Uterus (tissue), 4 donors: Measurements from ENCODE around the gene BCAR1. TPM values are rescaled to one million over a fixed set of nuclear protein-coding genes. Genes with fewer than 3 reads are reported as not detected.
"Not testable (repeated sequence)": the region's sequence is repeated elsewhere in the genome, so short reads cannot be mapped to it uniquely, and the experiment has no call there.

Experiments
- DNase-seq, 2 donors: peaks; one replicate each; pipeline ENCODE4 v3.0.0-alpha.2; 2019 to 2020
- H3K27ac ChIP-seq, 2 donors: fragments of 200-600 bp; sonication (generic); 1 replicate in 1 of 2; 2 replicates in 1 of 2; pipeline ENCODE4 v1.5.1; 2016 to 2018
- H3K27me3 ChIP-seq, 2 donors: fragments of 200-600 bp; sonication (generic); one replicate each; pipeline ENCODE4 v1.5.1; 2018 to 2019; ENCODE audit warnings: control low read depth in 1 of 2
- H3K36me3 ChIP-seq, 2 donors: fragments of 200-600 bp; sonication (generic); one replicate each; pipeline ENCODE4 v1.5.1; 2019; ENCODE audit warnings: control low read depth in 1 of 2
- H3K4me1 ChIP-seq, 2 donors: fragments of 200-600 bp; sonication (generic); one replicate each; pipeline ENCODE4 v1.5.1; 2018 to 2019; ENCODE audit warnings: control low read depth in 1 of 2
- H3K4me3 ChIP-seq, 2 donors: fragments of 200-600 bp; sonication (generic); 1 replicate in 1 of 2; 2 replicates in 1 of 2; pipeline ENCODE4 v1.5.1; 2018 to 2019; ENCODE audit warnings: mild to moderate bottlenecking in 1 of 2
- H3K9me3 ChIP-seq, 2 donors: fragments of 200-600 bp; sonication (generic); one replicate each; pipeline ENCODE4 v1.5.1; 2019; ENCODE audit warnings: control low read depth in 1 of 2
- POLR2A ChIP-seq, 2 donors: fragments of 450-650 bp; IDR thresholded peaks; one replicate each; pipeline ENCODE4 v1.6.1; 2016; ENCODE audit warnings: antibody characterized with exemption in 2 of 2, mild to moderate bottlenecking in 1 of 2, moderate library complexity in 1 of 2
- intact Hi-C: fragments of 100-400 bp; cut with DNase I; formaldehyde crosslinking; loops from one replicate; pipeline ENCODE4 v1.15.1; 2023; ENCODE audit warnings: low total_unique reads
- total RNA-seq, 4 donors: library from RNA; depleted of rRNA in 3 of 4; stranded (reverse); fragments of >200 nt in 3 of 4; gene quantifications; one replicate each; pipeline versions ENCODE4 v1.1.0 to v1.2.4, GENCODE V29; 2014 to 2023
- TF ChIP-seq, protein P1 (sequence below), 4 experiments: fragments of 200-600 bp in 2 of 4; fragments of 450-650 bp in 2 of 4; sonication (generic) in 2 of 4; IDR thresholded peaks; one replicate each; pipeline ENCODE4 v1.5.1; 2016 to 2019; ENCODE audit warnings: antibody characterized with exemption in 4 of 4, mild to moderate bottlenecking in 2 of 4, moderate library complexity in 1 of 4
- donor health status: DM: yes; HTN: yes; CAD: no.

The BCAR1 gene
- total RNA-seq, 4 donors from 2014 or later = 42.8 to 104 (median 47.2) TPM

DNA sequence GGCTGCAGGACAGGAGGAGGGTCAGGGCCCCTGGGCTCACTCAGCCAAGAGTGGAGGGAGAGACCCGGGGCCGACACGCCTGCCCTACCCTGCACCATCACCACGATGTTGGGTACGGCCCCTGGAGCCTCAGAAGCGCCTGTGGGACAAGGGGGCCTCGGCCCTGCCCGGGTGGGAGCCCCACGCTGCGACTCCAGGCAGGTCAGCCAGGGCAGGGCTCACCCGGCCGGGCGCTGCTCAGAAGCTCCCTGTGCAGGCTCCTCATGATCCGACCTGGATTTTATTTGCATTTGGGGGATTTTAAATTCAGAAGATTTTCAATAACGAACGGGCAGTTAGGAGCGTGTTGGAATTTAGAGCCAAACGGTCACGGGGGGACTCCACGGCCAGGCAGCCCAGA lies 46.5 kb downstream of the BCAR1 start:
- H3K27me3 ChIP-seq, DNase-seq, H3K27ac ChIP-seq, intact Hi-C loops, H3K9me3 ChIP-seq, H3K36me3 ChIP-seq, H3K4me1 ChIP-seq, H3K4me3 ChIP-seq: not testable (repeated sequence)

DNA sequence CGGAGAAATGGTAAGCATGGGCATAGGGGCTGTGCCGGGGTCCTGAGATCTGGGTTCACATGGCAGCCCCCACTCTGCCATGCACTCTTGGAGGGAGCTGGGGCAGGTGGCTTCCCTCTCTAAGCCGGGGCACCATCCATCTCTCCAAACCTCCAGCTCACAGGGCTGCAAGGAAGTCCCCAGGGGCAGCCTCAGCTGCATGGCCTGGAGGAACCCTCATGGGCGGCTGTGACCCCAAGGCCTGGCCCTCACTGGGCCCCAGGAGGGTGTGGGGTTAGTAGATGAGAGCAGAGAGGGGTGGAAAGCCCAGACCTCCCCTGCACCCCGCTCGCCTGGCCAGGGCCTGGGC lies 47.0 kb downstream of the BCAR1 start:
- no peaks in the 10 kb centered on the region for H3K27me3 ChIP-seq
- no peak overlapping the region for H3K4me3 ChIP-seq
- intact Hi-C loops = no loop called here
- H3K9me3 ChIP-seq = no peaks in the 10 kb centered on the region
- H3K4me1 ChIP-seq = no peaks in the 10 kb centered on the region
- H3K27ac ChIP-seq = no peak overlapping the region
- no peak for DNase-seq
- H3K36me3 ChIP-seq = no peaks in the 10 kb centered on the region
- TF ChIP-seq, protein P1, sequence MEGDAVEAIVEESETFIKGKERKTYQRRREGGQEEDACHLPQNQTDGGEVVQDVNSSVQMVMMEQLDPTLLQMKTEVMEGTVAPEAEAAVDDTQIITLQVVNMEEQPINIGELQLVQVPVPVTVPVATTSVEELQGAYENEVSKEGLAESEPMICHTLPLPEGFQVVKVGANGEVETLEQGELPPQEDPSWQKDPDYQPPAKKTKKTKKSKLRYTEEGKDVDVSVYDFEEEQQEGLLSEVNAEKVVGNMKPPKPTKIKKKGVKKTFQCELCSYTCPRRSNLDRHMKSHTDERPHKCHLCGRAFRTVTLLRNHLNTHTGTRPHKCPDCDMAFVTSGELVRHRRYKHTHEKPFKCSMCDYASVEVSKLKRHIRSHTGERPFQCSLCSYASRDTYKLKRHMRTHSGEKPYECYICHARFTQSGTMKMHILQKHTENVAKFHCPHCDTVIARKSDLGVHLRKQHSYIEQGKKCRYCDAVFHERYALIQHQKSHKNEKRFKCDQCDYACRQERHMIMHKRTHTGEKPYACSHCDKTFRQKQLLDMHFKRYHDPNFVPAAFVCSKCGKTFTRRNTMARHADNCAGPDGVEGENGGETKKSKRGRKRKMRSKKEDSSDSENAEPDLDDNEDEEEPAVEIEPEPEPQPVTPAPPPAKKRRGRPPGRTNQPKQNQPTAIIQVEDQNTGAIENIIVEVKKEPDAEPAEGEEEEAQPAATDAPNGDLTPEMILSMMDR (IDR thresholded peaks at IDR 0.05) = no peak
- TF ChIP-seq POLR2A (IDR thresholded peaks at IDR 0.05) = no peak

DNA sequence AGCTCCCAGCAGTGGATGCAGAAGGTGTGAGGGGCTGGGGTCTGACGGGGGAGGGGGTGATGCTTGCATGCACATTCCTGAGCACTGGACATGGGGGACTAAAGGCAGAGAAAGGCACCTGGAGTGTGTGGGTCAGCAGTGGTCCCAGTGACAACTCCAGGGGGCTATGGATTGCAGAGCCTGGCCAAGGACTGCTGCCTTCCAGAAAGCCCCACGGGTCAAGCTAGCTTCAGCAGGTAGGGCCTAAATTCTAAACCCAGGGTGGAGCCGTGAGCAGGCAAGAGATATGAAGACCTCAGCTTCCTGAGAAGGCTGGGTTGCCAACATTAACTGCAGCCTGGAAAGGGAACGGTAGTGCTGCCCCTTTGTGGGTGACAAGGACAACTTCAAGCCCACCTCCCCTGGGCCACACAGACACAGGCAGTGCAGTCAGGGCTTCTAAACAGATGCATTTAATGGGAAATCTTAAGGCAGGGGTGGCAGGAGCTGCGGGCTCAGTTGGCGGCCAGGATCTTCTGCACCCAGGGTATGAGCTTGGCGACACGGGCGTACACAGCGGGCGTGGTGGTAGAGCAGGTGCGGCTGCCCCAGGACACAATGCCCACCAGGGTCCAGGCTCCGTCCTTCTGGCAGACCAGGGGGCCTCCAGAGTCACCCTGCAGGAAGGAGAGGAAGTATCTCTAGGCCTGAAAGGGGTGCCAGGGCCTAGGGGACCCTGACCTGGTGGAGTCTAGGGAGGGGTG lies 47.6 kb downstream of the BCAR1 start:
- intact Hi-C loops = no loop called here

DNA sequence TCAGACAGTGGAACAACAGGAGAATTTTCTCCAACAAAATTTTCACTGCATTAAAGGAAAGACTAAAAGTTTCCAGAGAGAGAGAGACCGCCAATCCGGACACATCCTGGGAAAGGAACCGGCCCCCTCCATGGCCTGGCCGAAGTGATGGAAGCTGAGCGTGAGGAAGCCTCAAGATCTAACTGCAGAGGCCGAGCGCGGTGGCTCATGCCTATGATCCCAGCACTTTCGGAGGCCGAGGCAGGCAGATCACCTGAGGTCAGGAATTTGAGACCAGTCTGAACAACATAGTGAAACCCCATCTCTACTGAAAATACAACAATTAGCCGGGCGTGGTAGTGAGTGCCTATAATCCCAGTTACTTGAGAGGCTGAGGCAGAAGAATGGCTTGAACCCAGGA lies 48.3 kb downstream of the BCAR1 start:
- intact Hi-C loops = no loop called here
- H3K4me3 ChIP-seq = no peak overlapping the region
- no peak overlapping the region for H3K27ac ChIP-seq
- no peak for DNase-seq
- H3K27me3 ChIP-seq = no peaks in the 10 kb centered on the region
- H3K9me3 ChIP-seq = no peaks in the 10 kb centered on the region
- H3K4me1 ChIP-seq = no peaks in the 10 kb centered on the region
- no peaks in the 10 kb centered on the region for H3K36me3 ChIP-seq
- no peak for TF ChIP-seq POLR2A (IDR thresholded peaks at IDR 0.05)
- TF ChIP-seq, protein P1 (IDR thresholded peaks at IDR 0.05) = no peak

More for the DNA sequence above, 47.6 kb downstream of the BCAR1 start:
- no peak for TF ChIP-seq POLR2A (IDR thresholded peaks at IDR 0.05)
- TF ChIP-seq, protein P1 (IDR thresholded peaks at IDR 0.05) = no peak
- Histone ChIP-seq H3K27ac (no peak overlapping the region), H3K36me3 (no peaks in the 10 kb centered on the region), H3K27me3 (no peaks in the 10 kb centered on the region), H3K4me1 (no peaks in the 10 kb centered on the region), H3K4me3 (no peak overlapping the region), H3K9me3 (no peaks in the 10 kb centered on the region)
- DNase-seq = no peak

DNA sequence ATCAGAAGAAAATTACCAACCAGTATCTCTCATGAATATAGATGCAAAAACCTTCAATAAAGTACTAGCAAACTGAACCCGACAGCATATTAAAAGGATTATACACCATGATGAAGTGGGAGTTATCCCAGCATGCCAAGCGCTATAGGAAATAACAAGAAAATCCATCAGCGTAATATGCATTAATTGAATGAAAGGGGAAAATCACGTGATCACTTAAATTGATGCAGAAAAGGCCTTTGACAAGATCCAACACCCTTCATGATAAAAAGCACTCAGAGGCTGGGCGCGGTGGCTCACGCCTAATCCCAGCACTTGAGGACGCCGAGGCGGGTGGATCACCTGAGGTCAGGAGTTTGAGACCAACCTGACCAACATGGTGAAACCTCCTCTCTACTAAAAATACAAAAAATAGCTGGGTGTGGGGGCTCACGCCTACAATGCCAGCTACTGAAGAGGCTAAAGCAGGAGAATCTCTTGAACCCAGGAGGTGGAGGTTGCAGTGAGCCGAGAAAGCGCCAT lies 49.3 kb downstream of the BCAR1 start:
- Histone ChIP-seq H3K27ac (no peak overlapping the region), H3K36me3 (no peaks in the 10 kb centered on the region), H3K27me3 (no peaks in the 10 kb centered on the region), H3K9me3 (no peaks in the 10 kb centered on the region), H3K4me3 (no peak overlapping the region), H3K4me1 (no peaks in the 10 kb centered on the region)
- DNase-seq = no peak
- intact Hi-C loops = no loop called here
- TF ChIP-seq, protein P1 (IDR thresholded peaks at IDR 0.05) = no peak
- TF ChIP-seq POLR2A (IDR thresholded peaks at IDR 0.05) = no peak
